Measurements from ENCODE around the gene CYTH1.
"Not testable (repeated sequence)": the region's sequence is repeated elsewhere in the genome, so short reads cannot be mapped to it uniquely, and the experiment has no call there.

Gene CYTH1

DNA sequence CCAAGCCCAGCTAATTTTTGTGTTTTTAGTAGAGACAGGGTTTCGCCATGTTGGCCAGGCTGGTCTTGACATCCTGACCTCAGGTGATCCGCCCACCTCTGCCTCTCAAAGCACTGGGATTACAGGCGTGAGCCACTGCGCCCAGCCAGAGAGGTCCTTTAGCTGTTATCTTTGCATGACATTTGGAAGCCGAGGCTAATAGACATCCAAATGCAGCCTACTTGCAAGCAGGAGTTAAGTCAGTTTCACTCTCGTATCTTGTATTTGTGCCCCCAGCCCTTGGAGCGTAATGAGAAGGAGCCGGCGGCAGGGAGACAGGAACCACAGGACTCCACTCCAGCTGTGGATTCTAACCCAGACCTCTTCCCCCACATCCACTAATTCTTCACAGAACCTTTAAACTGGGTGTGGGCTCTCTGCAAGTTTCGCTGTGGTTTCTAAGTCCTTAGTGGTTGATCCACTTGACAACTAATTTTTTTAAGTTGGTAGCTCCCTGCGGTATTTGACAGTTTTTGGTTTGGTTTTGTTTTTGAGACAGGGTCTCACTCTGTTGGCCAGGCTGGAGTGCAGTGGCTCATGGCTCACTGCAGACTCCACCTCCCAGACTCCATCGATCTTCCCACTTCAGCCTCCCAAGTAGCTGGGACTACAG is 3.1 kb upstream of the CYTH1 start:
- peak in 1 of 2 donors; percentile 38 for DNase-seq

GRCh38 chr17:78784352-78784751 is 2.3 kb upstream of the CYTH1 start:
- no peak for DNase-seq

- no peak for DNase-seq
These were observed 1.7 kb upstream of the CYTH1 start for GRCh38 chr17:78783711-78784324.

- DNase-seq = peak; percentile 48 to 50
These were observed 775 bp downstream of the CYTH1 start for GRCh38 chr17:78781104-78781892.

DNA sequence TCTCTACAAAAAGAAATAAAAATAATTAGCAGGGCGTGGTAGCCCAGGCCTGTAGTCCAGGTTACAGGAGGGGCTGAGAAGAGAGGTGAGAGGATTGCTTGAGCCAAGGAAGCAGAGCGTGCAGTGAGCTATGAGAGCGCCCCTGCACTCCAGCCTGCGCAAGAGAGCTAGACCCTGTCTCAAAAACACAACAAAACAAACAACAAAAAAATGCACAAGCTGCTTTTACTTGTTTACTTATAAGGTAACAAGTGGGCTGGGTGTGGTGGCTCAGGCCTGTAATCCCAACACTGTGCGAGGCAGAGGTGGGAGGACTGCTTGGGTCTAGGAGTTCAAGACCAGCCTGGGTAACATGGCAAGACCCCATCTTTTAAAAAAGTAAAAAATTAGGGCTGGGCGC is 1.7 kb downstream of the CYTH1 start:
- peak in 1 of 2 donors; percentile 42 for DNase-seq

- DNase-seq = peak; percentile 78 to 83
These were observed 2.2 kb downstream of the CYTH1 start for GRCh38 chr17:78779850-78780249.

DNA sequence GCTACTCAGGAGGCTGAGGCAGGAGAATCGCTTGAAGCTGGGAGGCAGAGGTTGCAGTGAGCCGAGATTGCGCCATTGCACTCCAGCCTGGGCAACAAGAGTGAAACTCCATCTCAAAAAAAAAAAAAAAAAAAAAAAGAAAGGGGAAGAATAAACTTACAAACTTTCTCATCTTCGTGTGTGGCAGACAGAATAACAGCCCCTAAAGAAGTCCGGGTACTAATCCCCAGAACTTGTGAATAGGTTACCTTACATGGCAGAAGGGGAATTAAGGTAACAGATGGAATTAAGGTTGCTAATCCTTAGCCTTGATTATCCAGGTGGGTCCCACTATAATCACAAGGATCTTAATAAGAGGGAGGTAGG is 2.8 kb downstream of the CYTH1 start:
- not testable (repeated sequence) for DNase-seq

DNA sequence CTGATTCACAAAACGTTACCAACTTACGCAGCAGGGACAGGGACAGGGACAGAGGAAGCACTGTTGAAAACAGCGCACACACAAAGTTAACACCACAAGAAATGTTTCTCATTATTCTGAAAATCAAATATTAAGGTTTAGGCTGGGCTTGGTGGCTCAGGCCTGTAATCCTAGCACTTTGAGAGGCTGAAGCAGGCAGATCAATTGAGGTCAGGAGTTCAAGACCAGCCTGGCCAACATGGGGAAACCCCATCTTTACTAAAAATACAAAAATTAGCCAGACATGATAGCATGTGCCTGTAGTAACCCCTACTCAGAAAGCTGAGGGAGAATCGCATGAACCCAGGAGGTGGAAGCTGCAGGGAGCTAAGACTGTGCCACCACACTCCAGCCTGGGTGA is 4.2 kb downstream of the CYTH1 start:
- peak; percentile 49 to 60 for DNase-seq

DNA sequence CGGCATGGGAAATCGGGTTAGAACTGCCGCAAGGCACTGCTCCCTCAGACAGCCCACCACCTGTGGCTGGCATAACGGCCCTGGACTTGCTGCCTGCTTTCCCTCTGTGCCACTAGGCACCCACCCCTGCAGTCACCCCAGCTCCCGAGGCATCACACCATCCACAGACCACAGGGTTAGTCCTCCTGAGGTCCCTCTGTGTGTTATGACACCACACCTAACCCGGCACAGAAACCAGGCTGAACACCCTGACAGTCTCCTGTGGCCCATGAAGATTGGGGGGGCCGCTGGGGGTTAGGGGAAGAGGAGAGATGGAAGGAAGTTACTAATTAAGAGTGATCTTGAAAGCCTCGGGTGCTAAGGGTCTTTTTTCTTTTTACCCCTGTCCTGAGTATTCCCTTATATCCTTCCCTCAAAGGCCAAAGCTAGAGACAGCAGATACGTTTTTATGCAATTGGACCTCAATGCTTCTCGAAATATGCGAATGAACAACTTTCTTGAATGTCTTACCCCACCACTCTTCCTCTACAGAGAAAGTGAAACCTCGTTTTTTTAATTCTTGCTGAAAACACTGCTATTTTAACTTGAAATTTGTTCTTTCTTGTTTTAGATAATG is 7.0 kb downstream of the CYTH1 start:
- DNase-seq = peak; percentile 67 to 71

DNA sequence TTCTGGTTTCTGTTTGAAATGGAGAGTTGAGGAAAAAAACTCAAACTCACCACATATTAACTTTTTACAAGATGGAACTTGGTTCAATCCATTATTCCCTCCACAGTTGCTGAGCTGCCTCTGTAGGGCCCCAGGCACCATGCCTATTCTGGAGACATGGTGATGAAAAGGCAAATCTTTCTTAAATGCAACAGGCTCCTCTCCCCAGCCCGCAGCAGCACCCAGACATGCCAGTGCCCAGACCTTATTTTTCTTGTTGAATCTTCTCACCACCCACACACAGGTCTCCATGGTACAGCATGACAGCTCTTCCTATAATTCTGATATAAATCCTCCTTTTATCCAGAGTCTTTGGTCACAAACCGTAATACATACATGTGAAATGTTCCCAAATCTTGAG is 7.6 kb downstream of the CYTH1 start:
- DNase-seq = peak in 1 of 2 donors; percentile 30

DNA sequence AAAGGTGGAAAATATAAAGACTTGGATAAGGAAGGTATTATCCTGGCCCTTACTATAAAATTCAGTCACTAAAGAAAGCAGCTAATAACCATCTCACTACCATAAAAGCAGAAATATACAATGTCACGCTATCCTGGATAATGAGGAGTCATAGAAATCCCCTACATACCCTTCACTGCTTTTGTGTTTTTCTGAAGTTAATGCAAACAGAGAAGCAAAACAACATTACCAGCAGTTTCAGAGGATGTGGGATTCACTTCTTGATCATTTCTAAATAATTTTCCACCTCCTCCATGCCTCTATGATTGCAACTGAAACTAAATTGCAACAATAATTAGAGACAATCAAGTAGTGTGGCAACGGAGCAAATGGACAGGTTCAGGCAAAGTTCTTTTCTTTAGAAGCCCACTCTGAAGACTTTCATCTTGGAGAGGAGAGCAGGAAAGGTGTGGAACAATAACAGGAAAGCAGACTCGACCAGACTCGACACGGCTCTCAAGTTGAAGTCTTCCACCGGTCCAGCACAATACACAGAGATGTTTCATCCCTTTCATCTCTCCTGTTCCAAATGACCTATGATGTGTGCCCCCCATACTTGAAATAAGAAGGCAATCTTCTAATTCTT is 10.2 kb downstream of the CYTH1 start:
- peak in 1 of 2 donors; percentile 41 for DNase-seq

DNA sequence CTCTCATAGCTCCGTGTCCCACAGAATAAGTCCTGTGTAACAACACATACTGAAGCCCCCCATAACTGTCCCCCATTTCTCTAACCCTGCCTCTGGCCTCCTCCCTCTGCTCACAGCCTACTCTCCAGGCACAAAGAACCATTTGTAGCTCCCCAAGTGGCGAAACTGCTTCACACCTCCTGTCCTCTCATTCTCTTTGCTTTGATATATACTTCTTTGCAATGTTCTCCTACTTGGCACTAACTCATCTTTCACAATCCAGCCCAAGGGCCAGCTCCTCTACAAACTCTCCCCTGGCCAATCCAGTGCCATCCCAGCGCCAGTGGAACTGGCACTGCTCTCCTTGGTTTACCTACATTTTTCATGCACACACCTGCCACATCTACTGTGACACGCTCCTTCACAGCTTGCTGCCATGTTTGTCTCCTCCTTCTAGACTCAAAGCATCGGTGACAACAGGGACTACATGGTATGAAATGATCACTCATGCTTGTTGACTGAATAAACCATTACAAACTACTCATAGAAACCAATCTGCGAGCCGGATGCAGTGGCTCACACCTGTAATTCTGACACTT is 12.8 kb downstream of the CYTH1 start:
- DNase-seq = no peak

DNA sequence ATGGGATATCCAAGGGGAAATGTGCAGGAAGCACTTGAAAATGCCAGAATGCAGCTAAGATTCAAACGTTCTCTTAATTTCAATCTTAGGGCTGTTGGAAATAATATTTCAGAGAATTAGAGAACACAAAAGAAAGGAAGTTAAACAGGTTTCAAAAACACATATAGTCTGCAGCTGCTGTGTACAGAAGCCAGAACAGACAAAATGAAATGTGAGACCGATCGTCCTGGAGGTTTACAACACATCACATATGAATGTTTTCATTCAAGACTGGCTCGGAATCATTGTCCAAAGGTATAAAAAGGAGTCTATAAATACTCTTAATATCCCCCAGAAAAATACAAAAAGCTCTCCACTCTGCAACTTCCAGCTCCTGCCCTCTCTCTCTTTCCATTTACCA is 14.3 kb downstream of the CYTH1 start:
- no peak for DNase-seq

- DNase-seq = no peak
These were observed 15.3 kb downstream of the CYTH1 start for GRCh38 chr17:78766743-78767294.

GRCh38 chr17:78766225-78766624 is 15.8 kb downstream of the CYTH1 start:
- DNase-seq = no peak

- no peak for DNase-seq
These were observed 16.3 kb downstream of the CYTH1 start for GRCh38 chr17:78765821-78766220.

GRCh38 chr17:78764871-78765270 is 17.2 kb downstream of the CYTH1 start:
- no peak for DNase-seq

- DNase-seq = no peak
These were observed 18.5 kb downstream of the CYTH1 start for GRCh38 chr17:78763561-78763960.

DNA sequence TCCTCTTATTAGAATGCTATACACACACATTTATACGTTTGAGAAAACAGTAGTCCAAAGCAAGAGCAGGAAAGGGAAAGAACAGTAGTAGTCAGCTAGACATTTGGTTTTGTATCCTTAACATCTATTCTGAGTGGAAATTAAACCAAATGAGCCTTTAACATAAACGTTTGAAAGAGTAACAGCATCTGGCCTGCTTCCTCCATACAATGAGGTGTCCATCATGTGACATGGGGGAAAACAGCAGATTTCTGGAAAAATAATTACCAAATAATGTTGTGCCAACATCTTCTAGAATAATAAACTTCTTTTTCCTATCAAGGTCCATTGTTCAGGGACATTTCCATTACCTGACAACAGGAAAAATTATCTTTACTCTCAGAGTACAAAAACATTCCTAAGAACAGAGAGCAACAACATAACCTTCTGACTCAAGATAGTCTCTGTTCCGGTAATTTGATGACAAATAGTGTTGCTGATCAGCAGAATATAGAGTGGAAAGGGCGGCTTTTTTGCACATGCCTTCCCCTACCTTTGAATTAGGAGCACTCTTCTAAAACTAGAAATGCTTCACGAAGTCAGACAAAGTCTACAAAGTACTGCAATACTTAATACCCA is 20.2 kb downstream of the CYTH1 start:
- no peak for DNase-seq

DNA sequence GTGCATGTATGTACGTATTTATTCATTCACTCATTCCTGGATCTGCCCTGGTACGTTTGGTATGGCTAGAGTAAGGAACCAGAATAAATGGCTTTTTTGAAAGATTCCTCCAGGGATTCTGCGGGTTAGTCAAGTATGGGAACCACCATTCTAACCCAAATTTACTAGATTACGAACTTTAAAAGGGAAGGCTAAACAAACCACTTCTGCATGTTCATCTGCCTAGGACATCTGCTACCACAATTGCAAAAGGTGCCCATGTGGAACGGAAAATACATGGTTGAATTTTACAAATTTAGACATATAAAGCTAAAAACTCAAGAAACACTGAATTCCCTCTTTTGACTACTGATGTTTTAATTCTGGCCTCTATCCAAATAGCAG is 22.1 kb downstream of the CYTH1 start:
- no peak for DNase-seq

- DNase-seq = peak; percentile 86 to 89
These were observed 22.7 kb downstream of the CYTH1 start for GRCh38 chr17:78759203-78759968.

Data from CD4-positive, alpha-beta T cell treated with Interleukin-1 beta for 1 hour (primary cell).